GM08714 (cell line): Measurements from ENCODE around the gene IL22RA2.

Experiments
- H3K4me3 ChIP-seq: fragments of 200-500 bp; sonication (Bioruptor generic); 2 replicates; pipeline ENCODE4 v1.5.1; 2014; ENCODE audit warnings: mild to moderate bottlenecking, low read length, inconsistent platforms
- ZNF274 ChIP-seq: IDR thresholded peaks from 2 replicates; pipeline ENCODE4 v1.6.1; 2012; ENCODE audit warnings: mild to moderate bottlenecking, low read depth, low read length

Gene IL22RA2

GRCh38 chr6:137206577-137206976 lies 33.1 kb upstream of the IL22RA2 start:
- H3K4me3 ChIP-seq, result no peak overlapping the region
- TF ChIP-seq ZNF274, result no peak

GRCh38 chr6:137203256-137203655 lies 29.8 kb upstream of the IL22RA2 start:
- H3K4me3 ChIP-seq, result no peak overlapping the region
- TF ChIP-seq ZNF274, result no peak

- no peak for TF ChIP-seq ZNF274
- no peak overlapping the region for H3K4me3 ChIP-seq
These were observed 28.6 kb upstream of the IL22RA2 start for GRCh38 chr6:137202078-137202477.

DNA sequence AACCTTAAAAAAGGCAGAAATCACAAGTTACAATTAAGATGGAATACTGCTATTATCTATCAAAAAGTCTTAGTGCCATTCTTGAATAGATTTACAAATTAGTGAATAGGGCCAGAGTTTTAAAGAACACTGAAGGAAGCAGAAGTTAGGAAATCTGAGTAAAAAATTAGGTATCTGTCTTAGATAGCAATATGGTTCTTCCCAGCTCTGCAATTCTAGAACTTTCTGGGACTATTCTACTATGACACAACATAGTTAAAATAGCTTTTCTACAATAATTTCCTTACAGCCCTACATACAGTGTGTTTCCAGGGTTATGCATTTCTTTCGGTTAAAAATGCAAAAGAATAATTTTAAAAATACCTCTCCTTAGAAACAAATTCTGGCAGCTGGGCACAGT lies 27.6 kb upstream of the IL22RA2 start:
- TF ChIP-seq ZNF274, result no peak
- no peak overlapping the region for H3K4me3 ChIP-seq

DNA sequence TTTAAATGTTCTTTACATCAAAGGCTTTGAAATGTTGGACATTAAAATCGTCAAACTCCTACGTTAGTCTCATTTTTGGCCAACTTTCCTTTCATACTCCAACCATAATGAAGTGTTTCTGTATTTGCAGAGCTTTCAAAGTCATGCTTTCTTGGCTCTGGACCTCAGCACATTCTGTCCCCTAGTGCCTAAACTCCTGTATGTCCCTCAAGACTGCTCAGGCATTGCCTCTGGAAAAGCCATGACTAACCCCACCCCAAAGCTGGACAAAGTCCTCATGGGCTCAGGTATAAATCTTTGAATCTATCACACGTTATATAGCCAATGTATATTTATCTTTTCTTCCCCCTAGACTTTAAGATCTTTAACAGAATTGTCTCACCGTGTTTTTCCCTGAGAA lies 26.8 kb upstream of the IL22RA2 start:
- no peak for TF ChIP-seq ZNF274
- no peak overlapping the region for H3K4me3 ChIP-seq

DNA sequence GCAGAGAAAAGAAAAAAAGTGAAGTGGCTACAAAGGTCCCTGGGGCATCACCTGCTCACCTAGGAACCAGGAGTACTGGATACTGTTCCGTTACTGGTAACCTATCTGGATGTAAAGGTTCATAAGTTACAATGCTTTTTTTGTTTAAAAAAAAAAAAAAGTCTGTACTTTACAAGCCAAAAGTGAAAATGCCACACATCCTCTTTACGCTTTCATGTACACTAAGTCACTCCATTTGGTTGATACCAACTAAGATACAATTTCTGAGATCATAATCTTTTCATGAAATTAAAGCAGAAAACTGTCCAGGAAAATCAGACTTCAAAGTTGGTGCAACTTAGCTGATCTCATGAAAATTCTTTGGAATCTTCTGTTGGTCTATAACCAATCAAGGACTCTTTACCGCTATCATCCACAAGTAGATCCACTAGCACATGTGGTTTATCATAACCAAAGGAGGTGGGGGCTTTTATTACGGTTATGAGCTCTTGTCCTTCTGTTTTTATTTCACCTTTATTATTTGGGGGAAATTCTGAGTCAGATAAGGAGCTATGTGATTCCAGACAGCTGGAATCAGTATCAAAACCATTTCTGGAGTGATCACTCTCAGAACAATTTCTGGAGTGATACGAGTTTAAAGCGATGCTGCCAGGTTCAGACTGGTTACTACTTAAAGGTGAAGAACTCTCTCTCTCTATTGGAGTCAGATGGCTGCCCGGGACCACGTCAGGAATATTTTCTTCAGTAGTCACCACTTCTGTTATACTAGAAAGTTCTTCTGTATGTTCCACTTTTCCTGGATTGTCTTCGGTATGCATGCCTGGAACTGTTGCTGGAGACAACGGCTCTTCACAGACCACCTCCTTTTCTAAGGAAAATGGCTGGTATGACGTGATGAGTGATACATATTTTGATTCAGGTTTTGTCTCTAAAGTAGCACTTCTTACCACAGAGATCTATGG lies 24.5 kb upstream of the IL22RA2 start:
- no peak for TF ChIP-seq ZNF274

DNA sequence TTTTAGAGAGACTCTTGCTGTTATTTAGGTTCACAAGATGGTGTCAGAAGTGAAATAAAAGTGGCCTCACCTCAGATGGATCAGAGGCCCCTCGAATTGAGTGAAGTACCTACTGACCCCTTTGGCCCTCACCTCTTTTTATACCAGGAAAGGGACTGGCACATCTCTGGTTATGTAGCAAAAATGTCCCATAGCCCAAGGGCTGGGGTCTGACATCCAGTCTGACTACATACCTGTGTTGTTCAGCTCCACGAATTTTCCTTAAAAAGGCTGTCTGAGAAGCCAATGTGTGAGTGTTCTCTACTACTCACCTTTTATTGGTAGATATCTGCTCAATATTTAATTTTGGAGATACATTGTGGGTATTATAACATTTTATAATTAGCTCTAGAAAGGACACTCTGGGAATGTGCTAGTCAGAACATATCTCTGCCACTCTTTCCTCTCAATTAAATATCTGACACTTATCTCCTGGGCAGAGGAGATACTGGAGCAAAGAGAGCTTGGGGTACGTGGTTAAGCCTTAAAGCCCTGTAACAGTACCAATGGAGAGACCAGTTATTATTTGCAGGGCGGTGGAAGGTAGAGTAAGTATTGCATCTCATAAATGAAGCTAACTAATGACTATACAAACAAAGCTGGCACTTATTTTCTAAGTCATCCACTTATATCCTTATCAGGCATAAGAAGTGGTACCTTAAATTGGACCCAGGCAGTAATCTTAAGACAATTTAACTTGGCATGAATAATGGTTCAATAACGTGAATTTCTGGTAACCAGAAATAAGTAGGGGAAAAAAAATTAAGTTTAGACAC lies 20.0 kb upstream of the IL22RA2 start:
- no peak for TF ChIP-seq ZNF274

More for the DNA sequence above, 24.5 kb upstream of the IL22RA2 start:
- H3K4me3 ChIP-seq, result no peak overlapping the region

GRCh38 chr6:137192821-137193220 lies 19.4 kb upstream of the IL22RA2 start:
- no peak for TF ChIP-seq ZNF274
- no peak overlapping the region for H3K4me3 ChIP-seq

More for the DNA sequence above, 20.0 kb upstream of the IL22RA2 start:
- H3K4me3 ChIP-seq, result no peak overlapping the region

DNA sequence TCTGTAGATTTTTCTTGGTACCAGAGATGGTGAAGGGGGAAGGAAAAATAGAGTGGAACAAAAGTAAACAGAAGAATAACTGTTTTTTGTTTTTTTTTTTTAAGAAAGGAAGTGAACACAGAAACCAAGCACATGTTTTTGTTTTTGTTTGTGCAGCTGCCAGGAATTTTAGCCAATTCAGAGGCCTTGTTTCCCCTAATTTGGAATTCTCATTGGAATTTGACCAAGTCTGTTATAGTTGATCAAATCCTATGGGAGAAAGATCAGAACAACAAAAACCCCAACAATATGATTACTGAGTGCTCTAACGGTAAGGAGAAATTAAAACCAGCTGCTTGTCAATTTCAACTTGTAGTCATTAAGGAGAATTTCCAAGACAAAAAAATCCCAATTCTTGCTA lies 18.2 kb upstream of the IL22RA2 start:
- no peak overlapping the region for H3K4me3 ChIP-seq
- TF ChIP-seq ZNF274, result no peak

- TF ChIP-seq ZNF274, result no peak
- H3K4me3 ChIP-seq, result no peak overlapping the region
These were observed 17.8 kb upstream of the IL22RA2 start for GRCh38 chr6:137191236-137191635.

DNA sequence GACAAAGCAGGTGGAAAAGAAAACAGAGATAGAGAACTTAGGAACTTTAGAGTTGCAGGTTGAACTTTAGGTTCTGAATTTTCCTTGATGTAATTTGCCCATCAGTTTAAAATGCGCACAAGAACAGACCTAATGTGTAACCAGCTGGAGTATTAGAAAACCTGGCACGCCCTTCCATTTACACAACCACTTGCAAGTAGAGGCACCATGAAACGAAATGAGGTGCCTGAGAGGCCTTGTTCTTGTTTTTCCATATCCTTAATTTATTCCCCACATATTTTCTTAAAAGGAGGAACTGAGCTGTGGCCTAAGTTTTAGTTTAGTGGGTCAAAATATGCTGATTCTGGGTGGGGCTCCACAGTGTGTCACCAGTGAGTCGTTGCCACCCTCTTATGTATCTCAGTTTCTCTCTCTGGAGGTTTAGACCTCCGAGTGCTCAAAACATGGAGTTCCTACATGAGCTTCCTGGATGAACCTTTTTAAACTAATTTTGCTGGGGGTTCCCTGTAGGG lies 17.2 kb upstream of the IL22RA2 start:
- no peak for TF ChIP-seq ZNF274

GRCh38 chr6:137188855-137189254 lies 15.4 kb upstream of the IL22RA2 start:
- no peak overlapping the region for H3K4me3 ChIP-seq
- no peak for TF ChIP-seq ZNF274

More for the DNA sequence above, 17.2 kb upstream of the IL22RA2 start:
- H3K4me3 ChIP-seq, result no peak overlapping the region

GRCh38 chr6:137185290-137185689 lies 11.8 kb upstream of the IL22RA2 start:
- H3K4me3 ChIP-seq, result no peak overlapping the region
- no peak for TF ChIP-seq ZNF274

DNA sequence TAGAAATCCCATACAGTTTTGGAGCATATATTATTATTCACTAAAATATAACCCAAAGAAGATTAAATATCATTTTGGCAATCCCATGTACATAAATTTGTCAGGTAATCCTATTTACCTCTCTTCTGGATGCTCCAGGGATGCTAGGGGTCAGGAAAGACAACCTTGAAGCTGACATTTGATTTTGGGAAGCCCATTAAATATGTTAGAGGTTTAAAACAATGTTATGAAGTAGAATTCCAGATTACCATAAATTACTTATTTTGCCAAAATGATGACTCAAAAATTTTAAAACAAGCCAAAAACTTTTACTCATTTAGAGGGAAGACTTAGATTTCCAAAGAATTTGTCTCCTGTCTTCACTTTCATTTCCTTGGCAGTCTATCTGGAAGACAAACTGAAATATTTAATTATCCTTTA lies 9.2 kb upstream of the IL22RA2 start:
- no peak for TF ChIP-seq ZNF274
- no peak overlapping the region for H3K4me3 ChIP-seq
